Measurements from ENCODE around the gene STAP2. TPM values are rescaled to one million over a fixed set of nuclear protein-coding genes. Genes with fewer than 3 reads are reported as not detected.
"Not testable (repeated sequence)": the region's sequence is repeated elsewhere in the genome, so short reads cannot be mapped to it uniquely, and the experiment has no call there.

STAP2 gene
- total RNA-seq, 1 donor from 2014 or later, result 14.8 TPM

- intact Hi-C loops (cut with micrococcal nuclease), result no loop called here
These were observed 60.6 kb downstream of the STAP2 start for GRCh38 chr19:4278010-4278409.

- intact Hi-C loops (cut with micrococcal nuclease), result no loop called here
These were observed 61.4 kb downstream of the STAP2 start for GRCh38 chr19:4277191-4277696.

GRCh38 chr19:4274321-4274686, 64.3 kb downstream of the STAP2 start:
- intact Hi-C loops (cut with micrococcal nuclease), result not testable (repeated sequence)

Other genes with a start within 250 kb of the STAP2 start
- gene MAP2K2, start 214.7 kb downstream of the STAP2 start, total RNA-seq, result 144 and 156 TPM in 2 replicates
- gene CREB3L3, start 185.2 kb downstream of the STAP2 start, total RNA-seq, result not detected in 2 replicates
- gene SIRT6, start 156.3 kb downstream of the STAP2 start, total RNA-seq, result 49.5 and 49.6 TPM in 2 replicates
- 0.63 and 0.69 TPM in 2 replicates for gene ANKRD24, start 156.1 kb downstream of the STAP2 start, total RNA-seq
- gene EBI3, start 109.3 kb downstream of the STAP2 start, total RNA-seq, result 27.2 and 28.1 TPM in 2 replicates
- 31.3 and 34.3 TPM in 2 replicates for gene YJU2, start 91.7 kb downstream of the STAP2 start, total RNA-seq
- gene SHD, start 59.6 kb downstream of the STAP2 start, total RNA-seq, result not detected in 2 replicates
- 33.2 and 34.6 TPM in 2 replicates for gene TMIGD2, start 36.4 kb downstream of the STAP2 start, total RNA-seq
- 22.0 and 24.2 TPM in 2 replicates for gene FSD1, start 34.2 kb downstream of the STAP2 start, total RNA-seq
- gene MPND, start 4.7 kb upstream of the STAP2 start, total RNA-seq, result 19.0 and 21.0 TPM in 2 replicates
- gene SH3GL1, start 61.7 kb upstream of the STAP2 start, total RNA-seq, result 67.8 and 74.3 TPM in 2 replicates
- gene CHAF1A, start 63.8 kb upstream of the STAP2 start, total RNA-seq, result 74.0 and 79.1 TPM in 2 replicates
- 46.3 and 52.0 TPM in 2 replicates for gene UBXN6, start 119.0 kb upstream of the STAP2 start, total RNA-seq
- 55.7 and 67.4 TPM in 2 replicates for gene HDGFL2, start 133.5 kb upstream of the STAP2 start, total RNA-seq
- gene PLIN4, start 179.7 kb upstream of the STAP2 start, total RNA-seq, result not detected in 2 replicates
- not detected in 2 replicates for gene PLIN5, start 196.4 kb upstream of the STAP2 start, total RNA-seq
- gene LRG1, start 201.2 kb upstream of the STAP2 start, total RNA-seq, result 1.1 and 1.5 TPM in 2 replicates
- not detected in 2 replicates for gene SEMA6B, start 220.9 kb upstream of the STAP2 start, total RNA-seq